GM20000 (cell line): ENCODE data around the gene RBP2.

Source experiments
- DNase-seq: peaks from one replicate; pipeline ENCODE4 v3.0.0; 2012; ENCODE audit warnings: low spot score
- CTCF ChIP-seq: IDR thresholded peaks from 2 replicates; pipeline ENCODE4 v1.5.1; 2012; ENCODE audit warnings: mild to moderate bottlenecking, control low read depth; ENCODE audit errors: extremely low read depth, missing control alignments

Gene RBP2

GRCh38 chr3:139434228-139434627 is 42.1 kb downstream of the RBP2 start:
- no peak for DNase-seq
- TF ChIP-seq CTCF: no peak

DNA sequence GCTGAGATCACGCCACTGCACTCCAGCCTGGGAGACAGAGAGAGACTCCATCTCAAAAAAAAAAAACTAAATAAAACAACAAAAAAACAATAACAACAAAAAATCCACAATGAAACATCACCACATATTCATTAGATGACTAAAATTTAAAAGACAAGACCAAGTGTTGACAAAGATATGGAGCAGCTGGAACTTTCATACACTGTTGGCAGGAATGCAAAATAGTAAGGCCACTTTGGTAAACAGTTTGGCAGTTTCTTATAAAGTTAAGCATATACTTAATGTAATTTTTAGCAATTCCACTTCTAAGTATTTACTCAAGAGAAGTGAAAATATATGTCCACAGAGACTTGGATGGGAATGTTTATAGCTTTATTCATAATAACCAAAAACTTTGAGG is 43.2 kb downstream of the RBP2 start:
- DNase-seq: no peak
- TF ChIP-seq CTCF: no peak

GRCh38 chr3:139430493-139430892 is 45.8 kb downstream of the RBP2 start:
- no peak for TF ChIP-seq CTCF

DNA sequence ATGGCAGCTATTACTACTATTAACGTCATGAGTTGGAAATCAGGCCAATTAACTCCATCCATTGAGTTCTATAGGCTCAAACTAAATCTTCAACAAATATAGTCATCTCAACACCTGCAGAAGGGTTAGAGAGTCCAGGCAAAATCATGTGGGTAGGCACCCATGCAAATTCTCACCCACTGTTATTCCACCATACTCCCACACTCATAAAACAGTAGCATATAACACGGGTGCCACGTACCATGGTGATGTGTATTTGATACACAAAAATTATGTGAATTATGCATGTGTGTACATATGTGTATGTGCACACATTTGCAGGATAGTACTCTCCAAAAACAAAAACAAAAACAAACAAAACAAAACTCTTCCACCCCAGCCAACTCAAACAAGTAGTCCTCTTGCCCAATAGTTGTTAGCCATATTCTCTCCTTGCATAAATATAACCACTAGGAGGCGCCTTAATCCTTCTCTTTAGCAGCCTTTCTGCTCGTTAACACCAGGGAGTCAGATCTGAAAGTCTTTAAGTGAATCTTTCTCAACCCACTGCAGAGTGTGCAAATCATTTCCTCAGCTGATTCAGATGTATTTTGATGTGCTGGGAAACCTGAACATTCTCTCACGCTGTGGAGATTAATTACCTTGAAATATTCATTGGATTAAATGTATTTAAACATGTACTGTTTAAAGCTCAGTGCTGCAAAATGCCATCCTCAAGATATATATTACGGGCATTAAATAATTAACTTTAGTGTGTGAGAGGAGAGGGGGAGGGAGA is 48.8 kb downstream of the RBP2 start:
- TF ChIP-seq CTCF: peak; percentile 31
- peak; percentile 66 for DNase-seq

More at GRCh38 chr3:139430493-139430892, 45.8 kb downstream of the RBP2 start:
- no peak for DNase-seq

- no peak for DNase-seq
- TF ChIP-seq CTCF: no peak
These were observed 50.4 kb downstream of the RBP2 start for GRCh38 chr3:139425745-139426400.

DNA sequence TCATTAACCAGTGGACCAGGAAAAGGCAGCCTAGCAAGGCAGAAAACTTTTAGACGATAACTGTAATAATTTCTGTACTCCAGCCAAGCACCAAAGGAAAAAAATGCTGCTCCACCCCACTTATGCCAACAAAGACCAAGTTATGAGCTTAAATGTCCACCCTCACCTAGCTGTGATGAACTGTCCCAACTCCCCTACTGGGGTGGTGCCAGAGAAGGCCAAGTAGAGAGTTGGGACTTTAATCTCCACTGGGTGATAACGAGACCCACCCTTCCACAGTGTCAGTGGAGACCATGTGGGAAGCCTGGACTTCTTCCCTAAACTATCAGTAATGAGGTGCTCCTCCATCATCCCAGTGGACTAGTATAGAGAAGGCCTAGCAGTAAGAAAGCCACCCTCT is 53.1 kb downstream of the RBP2 start:
- DNase-seq: no peak
- TF ChIP-seq CTCF: no peak

GRCh38 chr3:139421460-139421859 is 54.9 kb downstream of the RBP2 start:
- no peak for DNase-seq
- no peak for TF ChIP-seq CTCF
